ENCODE results near the gene ENO1. TPM values are rescaled to one million over a fixed set of nuclear protein-coding genes. Genes with fewer than 3 reads are reported as not detected.
A peak's percentile ranks its signal among the peaks of the same experiment; 100 is the strongest.

Gene ENO1
- total RNA-seq, 3 donors from 2014 or later = 383 to 734 (median 494) TPM

DNA sequence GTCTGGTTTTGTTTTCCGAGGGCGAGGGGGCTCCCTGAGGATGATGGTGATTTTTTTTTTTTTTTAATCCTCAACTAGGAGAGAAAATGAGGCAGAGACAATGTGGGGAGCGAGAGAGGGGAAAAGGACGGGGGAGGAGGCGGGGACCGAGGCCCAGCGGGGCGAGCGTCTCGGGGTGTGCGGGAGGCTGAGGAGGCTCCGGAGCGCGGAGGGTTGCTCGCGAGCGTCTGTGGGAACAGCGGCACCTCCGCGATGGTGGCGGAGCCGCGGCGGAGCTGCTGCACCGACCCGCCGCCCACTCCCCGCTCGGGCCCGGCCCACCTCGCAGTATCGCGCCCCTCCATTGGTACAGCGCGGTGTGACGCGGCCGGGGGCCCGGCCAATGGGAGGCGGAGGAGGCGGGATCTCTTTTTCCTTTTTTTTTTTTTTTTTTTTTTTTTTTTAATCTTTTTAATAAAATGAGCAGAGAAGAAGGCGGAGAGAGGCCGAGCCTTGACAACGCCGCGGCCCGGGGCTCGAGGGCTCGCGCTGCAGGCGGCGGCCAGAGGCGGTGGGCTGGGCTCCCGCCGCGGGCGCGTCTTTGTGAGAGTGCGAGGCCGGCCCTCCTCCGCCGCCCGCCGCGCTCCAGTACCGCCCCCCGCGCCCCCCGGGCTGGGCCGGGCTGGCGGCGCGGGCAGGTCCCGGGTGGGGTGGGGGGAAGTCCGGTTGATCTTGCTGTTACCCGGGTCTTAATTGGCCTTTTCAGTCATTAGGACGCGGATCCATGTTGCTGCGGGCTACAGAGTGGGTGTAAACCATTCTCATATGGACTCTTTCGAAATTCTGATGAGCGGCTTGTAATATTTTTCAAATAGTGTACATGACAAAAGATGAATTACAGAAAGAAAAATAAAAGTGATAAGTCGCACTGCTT, 60.8 kb downstream of the ENO1 start, which contains the start of gene RERE:
Gene RERE, minus strand, starts transcription at position 229 of the 913 bp plus-strand sequence.
- intact Hi-C loops (cut with DNase I, micrococcal nuclease) = no loop called here
- no peak for TF ChIP-seq CTCF (IDR thresholded peaks at IDR 0.05)
- Histone ChIP-seq H3K4me3 (peak within 1 kb of the TSS; percentile 75), H3K9me3 (no peaks in the 10 kb centered on the region), H3K36me3 (ENCODE audit: low read depth) (no peaks in the 10 kb centered on the region), H3K4me1 (ENCODE audit: low read depth) (peaks cover 12% of the 10 kb centered on the region)
- DNase-seq = peak; percentile 93 to 98 (median 94)
- peak; percentile 99 for ATAC-seq

DNA sequence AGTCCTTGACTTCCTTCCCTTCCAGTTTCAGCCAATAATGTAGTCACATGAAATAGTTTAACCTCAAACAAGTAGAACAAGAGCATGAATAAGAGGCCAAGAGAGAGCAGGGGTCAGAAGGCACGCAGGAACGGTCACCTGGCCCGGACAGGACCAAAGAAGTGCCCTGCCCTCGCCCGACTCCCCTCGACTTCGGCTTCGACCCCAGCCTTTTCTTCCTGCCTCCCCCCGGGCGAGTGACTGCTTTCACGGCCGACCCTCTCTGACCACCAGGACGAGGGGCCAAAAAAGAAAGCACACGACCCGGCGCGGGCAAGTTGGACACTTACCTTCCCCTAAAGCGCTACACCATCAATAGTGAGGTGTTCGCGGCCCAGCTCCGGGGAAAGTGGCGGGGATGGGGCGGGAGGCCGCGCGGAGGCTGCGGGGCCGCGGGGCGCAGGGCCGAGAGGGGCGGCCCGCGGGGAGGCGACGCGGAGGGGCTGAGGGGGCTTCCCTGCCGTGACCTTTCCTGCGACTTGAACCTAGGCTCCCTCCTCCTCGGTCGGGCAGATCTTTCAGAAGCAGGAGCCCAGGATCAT, 61.6 kb downstream of the ENO1 start:
- intact Hi-C loops (cut with DNase I, micrococcal nuclease) = no loop called here
- peaks cover 8% of the 10 kb centered on the region for H3K4me1 ChIP-seq (ENCODE audit: low read depth)
- TF ChIP-seq CTCF (IDR thresholded peaks at IDR 0.05) = no peak
- no peaks in the 10 kb centered on the region for H3K9me3 ChIP-seq
- ATAC-seq = peak; percentile 54
- peak; percentile 50 to 66 (median 63) for DNase-seq
- H3K4me3 ChIP-seq = peak overlapping the region; percentile 75
- no peaks in the 10 kb centered on the region for H3K36me3 ChIP-seq (ENCODE audit: low read depth)

GRCh38 chr1:8816264-8816663, 62.2 kb downstream of the ENO1 start:
- no peak overlapping the region for H3K4me3 ChIP-seq
- no peaks in the 10 kb centered on the region for H3K9me3 ChIP-seq
- H3K4me1 ChIP-seq (ENCODE audit: low read depth) = peaks cover 8% of the 10 kb centered on the region
- intact Hi-C loops (cut with DNase I, micrococcal nuclease) = no loop called here
- no peak for DNase-seq
- no peaks in the 10 kb centered on the region for H3K36me3 ChIP-seq (ENCODE audit: low read depth)
- ATAC-seq = no peak
- TF ChIP-seq CTCF (IDR thresholded peaks at IDR 0.05) = no peak

GRCh38 chr1:8815582-8816151, 62.8 kb downstream of the ENO1 start:
- Histone ChIP-seq H3K36me3 (ENCODE audit: low read depth) (no peaks in the 10 kb centered on the region), H3K4me1 (ENCODE audit: low read depth) (peaks cover 8% of the 10 kb centered on the region), H3K9me3 (no peaks in the 10 kb centered on the region), H3K4me3 (no peak overlapping the region)
- TF ChIP-seq CTCF (IDR thresholded peaks at IDR 0.05) = no peak
- DNase-seq = peak in 1 of 3 donors; percentile 51
- ATAC-seq = no peak
- intact Hi-C loops (cut with DNase I, micrococcal nuclease) = no loop called here

DNA sequence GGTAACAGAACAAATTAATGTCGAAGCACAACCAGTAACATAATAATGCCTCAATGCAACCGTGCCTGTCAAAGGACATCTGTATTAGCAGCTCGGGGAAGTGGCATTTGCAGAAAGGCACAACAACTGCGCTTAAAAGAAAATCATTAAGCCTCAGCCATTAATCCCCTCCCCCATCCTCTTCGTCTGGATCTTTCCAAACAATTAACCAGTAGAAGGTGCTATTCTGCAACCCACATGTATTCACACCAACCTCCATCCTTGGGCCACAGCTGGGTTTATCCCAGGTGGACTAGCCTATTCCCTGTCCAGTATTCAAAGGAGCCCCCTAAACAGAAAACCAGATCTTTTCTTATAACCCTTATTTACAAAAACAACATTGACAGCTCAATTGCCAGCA, 63.6 kb downstream of the ENO1 start:
- TF ChIP-seq CTCF (IDR thresholded peaks at IDR 0.05) = no peak
- Histone ChIP-seq H3K4me3 (no peak overlapping the region), H3K4me1 (ENCODE audit: low read depth) (peaks cover 8% of the 10 kb centered on the region), H3K9me3 (no peaks in the 10 kb centered on the region), H3K36me3 (ENCODE audit: low read depth) (no peaks in the 10 kb centered on the region)
- ATAC-seq (no peak), DNase-seq (peak in 1 of 3 donors; percentile 18)
- intact Hi-C loops (cut with DNase I, micrococcal nuclease) = no loop called here
